Measurements from ENCODE around the gene PPP6R1. TPM values are rescaled to one million over a fixed set of nuclear protein-coding genes. Genes with fewer than 3 reads are reported as not detected.
A peak's percentile ranks its signal among the peaks of the same experiment; 100 is the strongest.

Gene PPP6R1
- total and polyA plus RNA-seq, 2 of the 13 experiments (the other 11 are each of a cell fraction or from before 2014, with no cell fraction given), result 25.8 to 54.0 TPM

DNA sequence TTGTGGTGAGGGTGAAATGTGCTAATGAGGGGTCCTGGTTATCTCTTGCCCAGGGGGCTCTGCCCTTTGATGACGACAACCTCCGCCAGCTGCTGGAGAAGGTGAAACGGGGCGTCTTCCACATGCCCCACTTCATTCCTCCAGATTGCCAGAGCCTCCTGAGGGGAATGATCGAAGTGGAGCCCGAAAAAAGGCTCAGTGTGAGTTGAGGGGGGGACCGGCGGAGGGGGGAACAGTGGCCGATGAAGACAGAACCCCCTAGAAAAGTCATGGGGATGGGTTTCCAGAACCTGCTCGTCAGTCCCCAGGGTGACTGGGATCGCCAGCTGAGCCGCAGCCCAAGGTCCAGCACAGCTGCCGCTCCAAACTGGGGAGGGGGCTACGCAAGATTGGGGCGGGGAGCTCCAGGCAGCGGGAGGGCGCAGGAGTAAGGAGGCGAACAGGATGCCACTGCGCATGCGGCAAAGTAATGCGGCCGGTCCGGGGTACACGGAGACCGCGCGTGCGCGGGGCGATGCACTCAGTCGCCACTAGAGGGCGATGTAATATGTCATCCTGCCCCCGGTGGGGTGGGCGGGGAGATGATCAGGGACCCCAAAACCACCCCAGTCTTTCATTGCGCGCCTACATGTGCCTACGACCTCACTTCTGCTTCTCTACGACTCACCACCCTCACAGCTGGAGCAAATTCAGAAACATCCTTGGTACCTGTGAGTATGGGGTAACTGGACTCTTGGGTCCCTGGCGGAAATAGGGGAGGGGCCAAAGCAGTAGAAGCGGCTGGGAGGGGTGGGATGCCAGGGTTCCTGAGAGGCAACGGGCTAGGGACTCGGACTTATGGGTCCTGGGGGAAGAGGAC is 42.9 kb upstream of the PPP6R1 start:
- POLR2A ChIA-PET, result interaction anchor here (0.6 to 2.2 kb wide), 14 partner anchors 10 to 119 kb away, joined by 3 to 15 read pairs (median 5); partner anchors contain the start of genes HSPBP1, KMT5C, PPP6R1 and UBE2S
- no peak for TF ChIP-seq HMG20A (CRISPR knock-in tag; IDR thresholded peaks at IDR 0.05; ENCODE audit: borderline replicate concordance)
- TF ChIP-seq ZNF747 (CRISPR knock-in tag; IDR thresholded peaks at IDR 0.05; ENCODE audit: borderline replicate concordance), result no peak
- TF ChIP-seq HNRNPUL1 (IDR thresholded peaks at IDR 0.05; ENCODE audit: low read depth, low read length), result no peak
- TF ChIP-seq ZNF749 (CRISPR knock-in tag; IDR thresholded peaks at IDR 0.05; ENCODE audit: borderline replicate concordance), result no peak
- TF ChIP-seq ZNF766 (CRISPR knock-in tag; IDR thresholded peaks at IDR 0.05; ENCODE audit: borderline replicate concordance), result no peak
- TF ChIP-seq PAF1 (CRISPR knock-in tag; IDR thresholded peaks at IDR 0.05), result no peak
- TF ChIP-seq, protein P1, sequence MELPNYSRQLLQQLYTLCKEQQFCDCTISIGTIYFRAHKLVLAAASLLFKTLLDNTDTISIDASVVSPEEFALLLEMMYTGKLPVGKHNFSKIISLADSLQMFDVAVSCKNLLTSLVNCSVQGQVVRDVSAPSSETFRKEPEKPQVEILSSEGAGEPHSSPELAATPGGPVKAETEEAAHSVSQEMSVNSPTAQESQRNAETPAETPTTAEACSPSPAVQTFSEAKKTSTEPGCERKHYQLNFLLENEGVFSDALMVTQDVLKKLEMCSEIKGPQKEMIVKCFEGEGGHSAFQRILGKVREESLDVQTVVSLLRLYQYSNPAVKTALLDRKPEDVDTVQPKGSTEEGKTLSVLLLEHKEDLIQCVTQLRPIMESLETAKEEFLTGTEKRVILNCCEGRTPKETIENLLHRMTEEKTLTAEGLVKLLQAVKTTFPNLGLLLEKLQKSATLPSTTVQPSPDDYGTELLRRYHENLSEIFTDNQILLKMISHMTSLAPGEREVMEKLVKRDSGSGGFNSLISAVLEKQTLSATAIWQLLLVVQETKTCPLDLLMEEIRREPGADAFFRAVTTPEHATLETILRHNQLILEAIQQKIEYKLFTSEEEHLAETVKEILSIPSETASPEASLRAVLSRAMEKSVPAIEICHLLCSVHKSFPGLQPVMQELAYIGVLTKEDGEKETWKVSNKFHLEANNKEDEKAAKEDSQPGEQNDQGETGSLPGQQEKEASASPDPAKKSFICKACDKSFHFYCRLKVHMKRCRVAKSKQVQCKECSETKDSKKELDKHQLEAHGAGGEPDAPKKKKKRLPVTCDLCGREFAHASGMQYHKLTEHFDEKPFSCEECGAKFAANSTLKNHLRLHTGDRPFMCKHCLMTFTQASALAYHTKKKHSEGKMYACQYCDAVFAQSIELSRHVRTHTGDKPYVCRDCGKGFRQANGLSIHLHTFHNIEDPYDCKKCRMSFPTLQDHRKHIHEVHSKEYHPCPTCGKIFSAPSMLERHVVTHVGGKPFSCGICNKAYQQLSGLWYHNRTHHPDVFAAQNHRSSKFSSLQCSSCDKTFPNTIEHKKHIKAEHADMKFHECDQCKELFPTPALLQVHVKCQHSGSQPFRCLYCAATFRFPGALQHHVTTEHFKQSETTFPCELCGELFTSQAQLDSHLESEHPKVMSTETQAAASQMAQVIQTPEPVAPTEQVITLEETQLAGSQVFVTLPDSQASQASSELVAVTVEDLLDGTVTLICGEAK (IDR thresholded peaks at IDR 0.05), result no peak
- TF ChIP-seq, protein P1 (CRISPR knock-in tag; IDR thresholded peaks at IDR 0.05), result no peak
- no peak for TF ChIP-seq GTF2F1 (IDR thresholded peaks at IDR 0.05; ENCODE audit: low read length)
- TF ChIP-seq ZNF7 (CRISPR knock-in tag; IDR thresholded peaks at IDR 0.05), result no peak
- no peak for TF ChIP-seq NFATC3 (CRISPR knock-in tag; IDR thresholded peaks at IDR 0.05)

More for the DNA sequence above, 42.9 kb upstream of the PPP6R1 start:
- H3K79me2 ChIP-seq (ENCODE audit: insufficient read depth, low read length), result no peaks in the 10 kb centered on the region
- no peak overlapping the region for H3K27ac ChIP-seq (ENCODE audit: extremely low read length, insufficient read depth, low read length)
- peak overlapping the region; percentile 50 for H3K9ac ChIP-seq (ENCODE audit: insufficient read depth, low read depth, low read length)
- intact Hi-C loops (cut with micrococcal nuclease; ENCODE audit: unreplicated experiment) (loop anchor here (1.0 kb wide), 2 partner anchors 38 to 84 kb away; partner anchors contain the start of genes KMT5C and RPL28), in situ Hi-C loops (cut with HindIII; ENCODE audit: extremely low pct_ligation_motif_present, low pct_unique_long_range_greater_than_20kb) (loop anchor here (5.0 kb wide), 1 partner anchor 116 kb away; no protein-coding TSS in a partner anchor)
- peak; percentile 69 for FAIRE-seq
- H3K4me1 ChIP-seq (ENCODE audit: insufficient read depth, low read length), result peaks cover 29% of the 10 kb centered on the region
- no peaks in the 10 kb centered on the region for H3K36me3 ChIP-seq (replicated peaks in 1 of 2; ENCODE audit: control insufficient read depth in 1 of 2, insufficient read depth in 2 of 2, low read length in 2 of 2)
- no peaks in the 10 kb centered on the region for H3K9me3 ChIP-seq (ENCODE audit: low read length)
- peak overlapping the region; percentile 55 to 75 (median 72) for H3K4me3 ChIP-seq (replicated peaks in 1 of 3; ENCODE audit: insufficient read depth in 1 of 3, low read depth in 2 of 3, low read length in 3 of 3)
- WGBS (ENCODE audit: low lambda C conversion rate), result 8% methylated on average over 16 of the region's 42 CpGs
- peak; percentile 68 for DNase-seq (ENCODE audit: low spot score)
- no TSS peak for BruUV-seq (replicated peaks)
- CTCF ChIA-PET (ENCODE audit: low intra/inter-chr PET ratio, low total read pairs), result interaction anchor here (1.2 to 1.8 kb wide), 2 partner anchors 38 to 116 kb away, joined by 3 to 9 read pairs; partner anchors contain the start of gene KMT5C
- ATAC-seq, result peak; percentile 75
- no peaks in the 10 kb centered on the region for H4K20me1 ChIP-seq (ENCODE audit: insufficient read depth, low read length)
- peak overlapping the region; percentile 96 for H3K4me2 ChIP-seq (ENCODE audit: low read depth, low read length)
- peaks cover 0 to 20% of the 10 kb centered on the region in 2 experiments; a peak in 2 of 5 replicates for H3K27me3 ChIP-seq (ENCODE audit: control insufficient read depth in 1 of 2, insufficient read depth in 2 of 2, low read length in 2 of 2)
- peak overlapping the region; percentile 54 for H2AFZ ChIP-seq (ENCODE audit: low read length)
